Measurements from ENCODE around the gene ANGEL1.

ANGEL1 gene

DNA sequence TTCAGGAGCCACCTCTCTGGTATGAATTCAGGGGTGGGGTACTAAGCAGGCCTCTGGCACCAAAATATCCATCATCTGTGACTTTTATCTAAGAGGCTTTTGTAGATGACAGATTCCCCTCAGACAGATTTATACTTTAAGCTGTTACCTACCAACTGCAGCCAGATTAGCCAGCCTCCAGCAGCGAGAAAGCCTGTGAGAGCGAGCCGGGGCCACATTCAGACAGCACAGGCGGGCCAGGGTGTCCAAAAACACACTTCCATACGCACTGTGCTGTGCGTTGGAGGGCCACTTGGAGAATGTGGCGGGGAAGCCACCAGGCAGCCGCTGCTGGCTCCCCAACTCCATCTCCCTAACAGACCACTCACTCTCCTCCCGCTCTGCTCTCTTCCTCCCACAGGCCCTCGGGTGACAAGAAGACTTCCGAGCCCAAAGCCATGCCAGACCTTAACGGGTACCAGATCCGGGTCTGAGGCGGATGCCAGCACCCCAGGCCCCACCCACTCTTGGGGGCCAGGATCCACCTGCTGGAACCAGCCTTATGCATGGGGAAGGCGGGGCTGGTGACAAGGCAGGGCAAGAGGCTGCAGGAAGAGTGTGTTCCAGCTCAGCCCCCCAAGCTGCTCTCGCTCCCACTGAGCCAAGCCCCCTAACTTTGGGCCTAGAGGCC, 34.0 kb downstream of the ANGEL1 start:
- DNase-seq: no peak

DNA sequence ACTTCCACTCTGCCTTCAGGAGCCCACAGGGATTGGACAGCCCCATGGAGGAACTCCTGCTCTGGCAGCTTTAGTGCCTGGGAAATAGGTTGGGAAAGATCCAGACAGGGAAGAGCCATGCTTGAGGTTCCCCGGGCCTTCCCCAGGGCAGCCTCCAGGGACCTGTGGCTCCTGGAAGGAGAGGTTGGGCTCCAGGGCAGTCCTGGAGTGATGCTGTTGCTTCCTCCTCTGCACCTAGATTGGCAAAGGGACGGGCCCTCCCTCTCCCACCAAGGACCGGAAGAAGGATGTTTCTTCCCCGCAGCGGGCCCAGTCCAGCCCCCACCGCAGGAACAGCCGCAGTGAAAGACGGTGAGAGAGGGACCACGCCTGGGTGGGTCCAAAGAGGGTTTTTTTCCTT, 35.0 kb downstream of the ANGEL1 start:
- DNase-seq: no peak

GRCh38 chr14:76776428-76777251, 36.0 kb downstream of the ANGEL1 start:
- no peak for DNase-seq

DNA sequence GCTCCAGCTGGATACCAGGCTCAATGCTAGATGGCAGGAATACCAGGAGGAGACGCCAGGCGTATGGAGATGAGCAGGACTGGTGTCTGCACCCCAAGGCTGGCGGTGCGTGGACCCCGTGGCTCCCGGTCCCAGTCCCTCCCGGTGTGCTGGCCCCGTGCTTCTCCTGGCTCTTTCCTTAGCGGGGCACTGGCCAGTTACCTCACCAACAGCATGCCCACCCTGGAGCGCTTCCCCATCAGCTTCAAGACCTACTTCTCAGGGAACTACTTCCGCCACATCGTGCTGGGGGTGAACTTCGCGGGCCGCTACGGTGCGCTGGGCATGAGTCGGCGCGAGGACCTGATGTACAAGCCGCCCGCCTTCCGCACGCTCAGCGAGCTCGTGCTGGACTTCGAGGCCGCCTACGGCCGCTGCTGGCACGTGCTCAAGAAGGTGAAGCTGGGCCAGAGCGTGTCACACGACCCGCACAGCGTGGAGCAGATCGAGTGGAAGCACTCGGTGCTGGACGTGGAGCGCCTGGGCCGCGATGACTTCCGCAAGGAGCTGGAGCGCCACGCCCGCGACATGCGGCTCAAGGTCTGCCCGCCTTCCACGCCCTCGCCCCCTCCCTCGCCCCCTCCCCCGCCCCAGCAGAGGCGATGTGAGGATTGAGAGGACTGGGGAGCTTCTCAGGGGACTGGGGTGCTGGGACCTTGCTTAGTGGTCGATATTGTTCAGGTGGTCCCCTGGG, 36.8 kb downstream of the ANGEL1 start:
- no peak for DNase-seq

DNA sequence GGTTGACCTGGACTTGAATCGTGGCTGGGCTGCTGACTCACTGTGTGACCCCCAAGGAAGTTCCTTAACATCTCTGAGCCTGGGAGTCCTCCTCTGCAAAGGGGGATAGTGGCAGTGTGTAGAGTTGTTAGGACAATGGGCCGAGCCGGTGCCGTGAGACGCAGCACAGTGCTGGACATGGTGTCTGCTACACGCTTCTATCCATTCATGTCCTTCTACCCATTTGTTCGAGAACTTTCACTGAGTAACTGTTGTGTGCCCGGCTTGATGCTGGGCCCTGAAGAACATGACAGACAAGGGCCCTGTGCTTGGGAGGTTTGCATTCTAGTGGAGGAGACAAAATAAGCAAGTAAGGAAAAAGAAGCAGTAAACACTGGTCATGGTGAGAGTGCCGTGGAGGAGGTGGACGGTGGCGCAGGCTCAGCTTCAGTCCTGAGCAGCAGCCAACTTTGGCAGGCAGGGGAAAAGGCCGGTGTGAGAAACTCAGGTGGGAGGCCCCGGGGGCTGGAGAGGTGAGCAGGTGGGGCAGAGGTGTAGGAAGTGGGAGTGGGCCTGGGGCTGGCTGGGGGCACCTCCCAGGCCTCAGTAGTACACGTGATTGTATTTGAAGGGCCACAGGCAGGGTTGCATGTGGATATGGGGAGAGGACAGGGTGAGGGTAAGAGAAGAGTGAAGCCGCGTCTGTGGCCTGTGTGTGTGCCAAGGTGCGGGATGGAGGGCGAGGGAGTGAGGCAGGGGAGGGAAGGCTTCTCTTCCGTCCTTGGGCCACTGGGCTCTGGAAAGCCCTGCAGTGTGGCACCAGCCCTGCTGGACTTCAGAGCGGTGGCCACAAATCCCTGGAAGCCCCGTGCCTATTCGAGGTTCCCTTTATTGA, 37.6 kb downstream of the ANGEL1 start:
- DNase-seq: no peak

- DNase-seq: no peak
Measured at GRCh38 chr14:76773956-76774820, 38.5 kb downstream of the ANGEL1 start.

- DNase-seq: no peak
Measured at GRCh38 chr14:76773188-76773885, 39.3 kb downstream of the ANGEL1 start.

DNA sequence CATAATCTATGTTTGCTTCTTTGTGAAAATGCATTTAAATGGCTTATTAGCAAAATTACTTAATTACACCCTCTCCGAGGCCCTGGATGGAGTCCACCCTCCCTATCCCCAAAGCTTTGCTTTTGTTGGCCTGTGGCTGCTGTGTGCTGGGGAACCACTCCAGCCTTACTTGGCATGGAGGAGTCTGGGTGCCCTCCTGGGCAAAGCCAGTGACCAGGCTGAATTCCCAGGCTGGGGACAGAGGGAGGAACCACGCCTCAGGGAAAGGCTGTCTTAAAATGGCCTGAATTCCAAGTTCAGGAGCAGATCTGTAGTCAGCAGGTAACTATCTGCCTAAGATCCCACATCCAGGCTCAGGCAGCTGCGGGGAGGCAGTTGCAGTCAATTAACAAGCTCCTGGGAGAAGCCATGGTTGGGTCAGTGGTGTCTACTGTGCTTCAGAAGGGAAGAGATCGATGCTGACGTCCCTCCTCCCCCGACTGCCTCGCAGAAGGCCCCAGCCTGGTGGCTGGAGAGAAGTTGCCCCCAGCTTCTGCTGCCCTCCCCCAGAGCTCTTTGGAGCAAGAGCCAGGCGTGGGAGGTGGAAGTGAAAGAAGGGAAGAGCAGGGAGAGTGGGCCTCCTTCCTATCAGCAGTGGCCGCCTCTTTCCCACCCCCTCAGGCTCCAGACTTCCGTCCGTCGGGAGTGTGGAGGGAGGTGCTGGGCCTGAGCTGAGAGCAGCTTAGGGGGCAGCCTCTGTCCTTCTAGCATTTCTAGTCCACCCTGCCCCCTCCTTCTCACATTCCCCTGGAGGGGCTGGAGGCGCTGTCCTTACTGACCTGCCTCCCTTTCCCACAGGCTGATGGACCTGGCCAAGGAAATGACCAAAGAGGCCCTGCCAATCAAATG, 40.1 kb downstream of the ANGEL1 start:
- peak; percentile 69 for DNase-seq

- DNase-seq: no peak
Measured at GRCh38 chr14:76771437-76771980, 41.2 kb downstream of the ANGEL1 start.

GRCh38 chr14:76770521-76771436, 41.9 kb downstream of the ANGEL1 start:
- DNase-seq: no peak

GRCh38 chr14:76769636-76770292, 42.9 kb downstream of the ANGEL1 start:
- DNase-seq: no peak

- DNase-seq: no peak
Measured at GRCh38 chr14:76768671-76769500, 43.8 kb downstream of the ANGEL1 start.

DNA sequence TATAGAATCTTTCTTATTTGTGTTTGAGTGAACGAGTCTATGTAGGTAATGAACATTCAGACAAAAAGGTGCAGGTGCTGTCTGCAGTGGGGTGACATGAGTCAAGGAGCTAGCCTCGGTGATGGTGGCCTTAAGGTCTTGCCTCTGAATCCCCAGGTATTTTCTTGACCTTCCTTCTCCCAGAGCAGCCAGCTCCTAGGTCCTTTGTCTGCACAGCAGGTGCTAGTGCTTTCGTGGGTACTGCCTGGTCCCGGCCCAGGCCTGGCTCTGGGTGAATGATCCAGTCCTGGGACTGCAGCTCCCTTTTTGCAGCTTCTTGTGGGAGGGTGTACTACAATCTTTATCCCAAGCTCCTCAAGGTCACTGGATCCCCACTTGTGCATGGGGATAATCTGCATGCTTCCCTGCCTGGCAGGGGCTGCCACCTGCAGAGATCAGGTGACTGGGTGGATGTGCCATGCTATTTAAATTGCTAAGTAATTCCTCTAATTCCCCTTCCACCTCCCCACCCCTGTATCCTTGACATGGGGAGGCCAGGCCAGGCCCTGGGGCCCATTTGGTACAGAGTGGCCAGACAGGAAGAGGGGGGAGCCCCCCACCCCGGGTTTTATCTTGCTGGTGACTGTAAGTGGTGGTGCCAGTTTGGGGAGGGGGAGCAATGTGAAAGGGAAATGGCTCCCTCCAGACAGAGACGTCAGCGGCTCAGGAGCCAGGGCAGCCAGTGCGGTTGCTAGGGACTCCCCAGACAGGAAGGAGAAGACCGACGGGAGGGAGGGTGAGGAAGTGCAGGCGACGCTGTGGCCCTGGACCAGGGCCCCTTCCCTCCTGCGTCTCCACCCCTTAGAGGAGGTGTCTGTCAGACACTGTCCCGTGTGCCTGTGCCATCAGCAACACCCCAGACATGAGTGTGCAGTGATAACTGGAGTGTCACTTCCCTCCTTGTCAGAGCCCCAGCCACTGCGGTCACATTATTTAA, 44.7 kb downstream of the ANGEL1 start:
- DNase-seq: peak; percentile 69

DNA sequence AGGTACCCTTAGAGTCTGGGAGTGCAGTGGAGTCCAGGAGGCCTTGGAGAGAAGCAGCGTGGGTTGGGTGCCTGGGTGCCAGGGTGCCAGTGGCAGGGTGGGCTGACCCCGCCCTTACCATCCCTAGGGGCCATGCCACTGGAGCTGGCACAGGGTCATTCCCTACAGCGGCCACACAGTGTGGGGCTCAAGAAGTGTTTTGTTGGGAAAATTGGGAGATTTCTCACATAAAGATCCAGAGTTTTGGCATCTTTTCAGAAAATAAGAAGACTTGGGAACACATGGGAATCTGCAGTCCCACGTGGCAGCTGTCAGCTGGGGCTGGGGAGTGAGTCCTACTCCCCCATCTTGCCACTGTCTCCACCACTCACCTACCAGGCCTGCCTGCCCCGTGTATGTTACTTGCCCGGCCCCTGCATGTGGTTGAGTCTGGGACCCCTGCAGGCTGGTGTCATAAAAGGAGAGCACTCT, 47.2 kb downstream of the ANGEL1 start:
- DNase-seq: no peak
